ENCODE data around the gene HS2ST1.

DNA sequence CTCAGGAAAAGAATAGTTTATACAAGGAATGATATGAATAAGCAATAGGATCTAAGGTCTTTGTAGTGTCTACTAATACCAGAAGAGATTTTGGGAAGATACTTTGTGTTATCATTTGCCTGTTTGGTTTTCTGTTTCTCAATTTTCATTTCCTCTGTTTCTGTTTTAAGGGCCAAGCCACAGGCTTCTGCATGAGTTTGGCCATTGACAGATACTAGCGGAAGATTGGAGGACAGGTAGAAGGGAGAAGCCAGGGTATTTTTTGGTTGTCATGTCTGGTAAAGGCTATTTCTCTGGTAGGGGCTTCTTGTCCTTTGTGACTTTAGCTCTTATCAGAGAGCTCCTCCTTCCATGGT lies 51.4 kb downstream of the HS2ST1 start:
- TF ChIP-seq EP300 (IDR thresholded peaks at IDR 0.05), result no peak
- TF ChIP-seq, protein P1, sequence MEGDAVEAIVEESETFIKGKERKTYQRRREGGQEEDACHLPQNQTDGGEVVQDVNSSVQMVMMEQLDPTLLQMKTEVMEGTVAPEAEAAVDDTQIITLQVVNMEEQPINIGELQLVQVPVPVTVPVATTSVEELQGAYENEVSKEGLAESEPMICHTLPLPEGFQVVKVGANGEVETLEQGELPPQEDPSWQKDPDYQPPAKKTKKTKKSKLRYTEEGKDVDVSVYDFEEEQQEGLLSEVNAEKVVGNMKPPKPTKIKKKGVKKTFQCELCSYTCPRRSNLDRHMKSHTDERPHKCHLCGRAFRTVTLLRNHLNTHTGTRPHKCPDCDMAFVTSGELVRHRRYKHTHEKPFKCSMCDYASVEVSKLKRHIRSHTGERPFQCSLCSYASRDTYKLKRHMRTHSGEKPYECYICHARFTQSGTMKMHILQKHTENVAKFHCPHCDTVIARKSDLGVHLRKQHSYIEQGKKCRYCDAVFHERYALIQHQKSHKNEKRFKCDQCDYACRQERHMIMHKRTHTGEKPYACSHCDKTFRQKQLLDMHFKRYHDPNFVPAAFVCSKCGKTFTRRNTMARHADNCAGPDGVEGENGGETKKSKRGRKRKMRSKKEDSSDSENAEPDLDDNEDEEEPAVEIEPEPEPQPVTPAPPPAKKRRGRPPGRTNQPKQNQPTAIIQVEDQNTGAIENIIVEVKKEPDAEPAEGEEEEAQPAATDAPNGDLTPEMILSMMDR (IDR thresholded peaks at IDR 0.05), result no peak
- no peak for TF ChIP-seq POLR2AphosphoS5 (IDR thresholded peaks at IDR 0.05)
